SHP77 (cell line): ENCODE data around the gene UBE4B.

Source experiments
- DNase-seq, 2 experiments: peaks; one replicate each; lab custom pipeline; 2025; lab: John Stamatoyannopoulos, UW

Gene UBE4B

GRCh38 chr1:10117132-10117531 lies 84.4 kb downstream of the UBE4B start:
- DNase-seq, result no peak

GRCh38 chr1:10117865-10118264 lies 85.1 kb downstream of the UBE4B start:
- no peak for DNase-seq

- no peak for DNase-seq
Measured at GRCh38 chr1:10121688-10122087, 88.9 kb downstream of the UBE4B start.

GRCh38 chr1:10122926-10123325 lies 90.2 kb downstream of the UBE4B start:
- no peak for DNase-seq

GRCh38 chr1:10128101-10128765 lies 95.5 kb downstream of the UBE4B start:
- no peak for DNase-seq

- DNase-seq, result no peak
Measured at GRCh38 chr1:10132316-10132715, 99.6 kb downstream of the UBE4B start.

- DNase-seq, result no peak
Measured at GRCh38 chr1:10132852-10133251, 100.1 kb downstream of the UBE4B start.

- DNase-seq, result no peak
Measured at GRCh38 chr1:10140981-10141380, 108.2 kb downstream of the UBE4B start.

- DNase-seq, result no peak
Measured at GRCh38 chr1:10143961-10144485, 111.3 kb downstream of the UBE4B start.

- no peak for DNase-seq
Measured at GRCh38 chr1:10146391-10146790, 113.6 kb downstream of the UBE4B start.

GRCh38 chr1:10149231-10149630 lies 116.5 kb downstream of the UBE4B start:
- no peak for DNase-seq

- DNase-seq, result peak in 1 of 2 experiments; percentile 5
Measured at GRCh38 chr1:10152709-10153284, 120.0 kb downstream of the UBE4B start.

- no peak for DNase-seq
Measured at GRCh38 chr1:10155087-10155712, 122.4 kb downstream of the UBE4B start.

GRCh38 chr1:10160173-10160572 lies 127.4 kb downstream of the UBE4B start:
- DNase-seq, result no peak

- DNase-seq, result no peak
Measured at GRCh38 chr1:10160907-10161490, 128.2 kb downstream of the UBE4B start.

- DNase-seq, result no peak
Measured at GRCh38 chr1:10161541-10162290, 129.0 kb downstream of the UBE4B start.

GRCh38 chr1:10168912-10169514 lies 136.3 kb downstream of the UBE4B start:
- DNase-seq, result no peak

GRCh38 chr1:10170239-10170574 lies 137.4 kb downstream of the UBE4B start:
- no peak for DNase-seq

GRCh38 chr1:10171105-10171767 lies 138.5 kb downstream of the UBE4B start:
- DNase-seq, result no peak

- no peak for DNase-seq
Measured at GRCh38 chr1:10171995-10172669, 139.4 kb downstream of the UBE4B start.

GRCh38 chr1:10173582-10173981 lies 140.8 kb downstream of the UBE4B start:
- DNase-seq, result no peak
